HG03025 (cell line): Measurements from ENCODE around the gene LMTK3.

ENCODE experiments used
- ATAC-seq: cut with Tn5 transposase; IDR thresholded peaks from one replicate; pipeline ENCODE4 v1.9.1; 2021; ENCODE audit warnings: mild to moderate bottlenecking, moderate library complexity; ENCODE audit not compliant: unreplicated experiment, low FRiP score

LMTK3 gene

GRCh38 chr19:48508729-48509411 lies 2.8 kb downstream of the LMTK3 start:
- no peak for ATAC-seq

- ATAC-seq, result no peak
Observed at GRCh38 chr19:48507911-48508439, 3.7 kb downstream of the LMTK3 start.

GRCh38 chr19:48506138-48506733 lies 5.4 kb downstream of the LMTK3 start:
- no peak for ATAC-seq

GRCh38 chr19:48502350-48503018 lies 9.2 kb downstream of the LMTK3 start:
- no peak for ATAC-seq

GRCh38 chr19:48501494-48502349 lies 9.9 kb downstream of the LMTK3 start:
- ATAC-seq, result no peak

- ATAC-seq, result no peak
Observed at GRCh38 chr19:48500830-48501493, 10.7 kb downstream of the LMTK3 start.

- no peak for ATAC-seq
Observed at GRCh38 chr19:48499316-48500090, 12.1 kb downstream of the LMTK3 start.

- ATAC-seq, result no peak
Observed at GRCh38 chr19:48498595-48499311, 12.9 kb downstream of the LMTK3 start.

GRCh38 chr19:48497728-48498594 lies 13.7 kb downstream of the LMTK3 start:
- ATAC-seq, result no peak

GRCh38 chr19:48496959-48497727 lies 14.5 kb downstream of the LMTK3 start:
- no peak for ATAC-seq

- no peak for ATAC-seq
Observed at GRCh38 chr19:48495396-48495795, 16.2 kb downstream of the LMTK3 start.

- no peak for ATAC-seq
Observed at GRCh38 chr19:48493718-48494401, 17.8 kb downstream of the LMTK3 start.

- peak; percentile 51 for ATAC-seq
Observed at GRCh38 chr19:48492925-48493717, 18.5 kb downstream of the LMTK3 start.

- no peak for ATAC-seq
Observed at GRCh38 chr19:48491793-48492123, 19.9 kb downstream of the LMTK3 start.

GRCh38 chr19:48490981-48491792 lies 20.4 kb downstream of the LMTK3 start:
- ATAC-seq, result no peak
